ENCODE measurements around the gene YBEY.

Gene YBEY

GRCh38 chr21:46295177-46295770 is 9.1 kb downstream of the YBEY start:
- DNase-seq (ENCODE audit: low spot score) = no peak
- TF ChIP-seq, protein P1, sequence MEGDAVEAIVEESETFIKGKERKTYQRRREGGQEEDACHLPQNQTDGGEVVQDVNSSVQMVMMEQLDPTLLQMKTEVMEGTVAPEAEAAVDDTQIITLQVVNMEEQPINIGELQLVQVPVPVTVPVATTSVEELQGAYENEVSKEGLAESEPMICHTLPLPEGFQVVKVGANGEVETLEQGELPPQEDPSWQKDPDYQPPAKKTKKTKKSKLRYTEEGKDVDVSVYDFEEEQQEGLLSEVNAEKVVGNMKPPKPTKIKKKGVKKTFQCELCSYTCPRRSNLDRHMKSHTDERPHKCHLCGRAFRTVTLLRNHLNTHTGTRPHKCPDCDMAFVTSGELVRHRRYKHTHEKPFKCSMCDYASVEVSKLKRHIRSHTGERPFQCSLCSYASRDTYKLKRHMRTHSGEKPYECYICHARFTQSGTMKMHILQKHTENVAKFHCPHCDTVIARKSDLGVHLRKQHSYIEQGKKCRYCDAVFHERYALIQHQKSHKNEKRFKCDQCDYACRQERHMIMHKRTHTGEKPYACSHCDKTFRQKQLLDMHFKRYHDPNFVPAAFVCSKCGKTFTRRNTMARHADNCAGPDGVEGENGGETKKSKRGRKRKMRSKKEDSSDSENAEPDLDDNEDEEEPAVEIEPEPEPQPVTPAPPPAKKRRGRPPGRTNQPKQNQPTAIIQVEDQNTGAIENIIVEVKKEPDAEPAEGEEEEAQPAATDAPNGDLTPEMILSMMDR (IDR thresholded peaks at IDR 0.05; ENCODE audit: extremely low read depth, missing control alignments) = no peak

DNA sequence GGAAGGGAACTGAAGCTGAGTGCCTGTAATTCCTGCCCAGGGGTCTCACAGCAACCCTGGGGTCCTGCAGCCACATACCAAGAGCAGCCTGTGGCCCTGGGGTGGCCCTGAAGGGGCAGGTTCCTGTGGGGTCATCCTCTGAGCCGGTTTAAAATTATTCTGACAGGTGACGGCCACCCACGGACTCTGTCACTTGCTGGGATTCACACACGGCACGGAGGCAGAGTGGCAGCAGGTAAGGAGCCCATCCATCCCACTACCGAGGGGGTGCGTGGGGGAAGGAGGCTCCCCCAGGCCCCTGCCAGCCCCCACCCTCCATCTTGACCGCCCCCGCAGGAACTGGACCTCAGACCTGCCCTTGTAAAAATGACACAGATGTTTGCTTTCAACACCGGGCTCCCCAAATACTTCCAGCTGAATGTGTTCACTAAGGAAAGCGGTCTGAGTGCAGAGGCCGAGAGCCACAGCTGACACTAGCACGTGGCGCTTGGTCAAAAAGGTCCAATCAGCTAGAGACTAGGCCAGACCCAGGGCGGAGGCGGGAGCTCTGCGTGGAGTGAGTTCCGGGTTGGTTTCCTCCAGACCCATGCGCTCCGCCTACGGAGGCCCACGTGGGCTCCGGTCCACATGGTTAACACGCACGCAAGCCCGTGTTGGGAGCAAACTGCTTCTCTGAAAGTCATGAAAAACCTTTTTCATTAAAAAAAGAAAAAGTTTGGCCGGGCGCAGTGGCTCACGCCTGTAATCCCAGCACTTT is 10.0 kb downstream of the YBEY start:
- peak; percentile 67 for DNase-seq (ENCODE audit: low spot score)
- TF ChIP-seq, protein P1 (IDR thresholded peaks at IDR 0.05; ENCODE audit: extremely low read depth, missing control alignments) = no peak

GRCh38 chr21:46297338-46298271 is 11.5 kb downstream of the YBEY start:
- no peak for DNase-seq (ENCODE audit: low spot score)
- TF ChIP-seq, protein P1 (IDR thresholded peaks at IDR 0.05; ENCODE audit: extremely low read depth, missing control alignments) = no peak

DNA sequence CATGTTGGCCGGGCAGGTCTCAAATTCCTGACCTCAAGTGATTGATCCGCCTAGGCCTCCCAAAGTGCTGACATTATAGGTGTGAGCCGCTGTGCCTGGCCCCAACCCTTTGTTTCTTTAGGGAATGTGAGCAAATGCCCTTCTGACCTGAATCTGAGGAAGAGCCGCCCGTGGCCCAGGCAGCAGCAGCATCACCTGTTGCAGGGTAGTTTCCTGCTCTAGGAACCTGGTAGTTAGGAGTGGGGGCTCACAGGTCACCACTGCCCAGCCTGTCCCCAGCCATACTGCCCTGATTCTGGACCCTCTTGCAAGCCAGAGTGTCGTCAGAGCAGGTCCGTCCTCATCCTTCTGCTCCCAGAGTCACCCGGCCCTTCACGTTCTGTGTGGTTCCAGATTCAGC is 13.0 kb downstream of the YBEY start:
- DNase-seq (ENCODE audit: low spot score) = no peak
- TF ChIP-seq, protein P1 (IDR thresholded peaks at IDR 0.05; ENCODE audit: extremely low read depth, missing control alignments) = no peak

- TF ChIP-seq, protein P1 (IDR thresholded peaks at IDR 0.05; ENCODE audit: extremely low read depth, missing control alignments) = no peak
These were observed 15.6 kb downstream of the YBEY start for GRCh38 chr21:46301759-46302158.

DNA sequence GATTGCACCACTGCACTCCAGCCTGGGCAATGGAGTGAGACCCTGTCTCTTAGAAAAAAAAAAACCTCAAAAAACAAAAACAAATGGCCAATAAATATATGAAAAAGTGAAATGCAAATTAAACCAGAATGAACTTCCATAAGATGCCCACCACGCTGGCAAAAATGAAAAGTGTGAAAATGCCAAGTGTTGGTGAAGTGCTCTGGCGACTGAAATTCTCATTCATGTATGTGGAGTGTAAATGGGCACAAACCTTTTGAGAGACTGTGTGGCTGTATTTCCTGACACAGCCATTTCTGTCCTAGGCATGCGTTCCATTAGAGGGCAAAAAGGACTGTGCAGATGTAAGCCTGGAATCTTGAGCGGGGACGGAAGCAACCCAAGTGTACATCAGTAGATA is 18.3 kb downstream of the YBEY start:
- DNase-seq (ENCODE audit: low spot score) = no peak
- TF ChIP-seq, protein P1 (IDR thresholded peaks at IDR 0.05; ENCODE audit: extremely low read depth, missing control alignments) = no peak

More at GRCh38 chr21:46301759-46302158, 15.6 kb downstream of the YBEY start:
- no peak for DNase-seq (ENCODE audit: low spot score)
